HG03045 (cell line): Measurements from ENCODE around the gene PTPRN2.

Source experiments
- ATAC-seq: cut with Tn5 transposase; IDR thresholded peaks from one replicate; pipeline ENCODE4 v1.9.1; 2021; ENCODE audit warnings: mild to moderate bottlenecking, moderate library complexity; ENCODE audit not compliant: unreplicated experiment

Gene PTPRN2

DNA sequence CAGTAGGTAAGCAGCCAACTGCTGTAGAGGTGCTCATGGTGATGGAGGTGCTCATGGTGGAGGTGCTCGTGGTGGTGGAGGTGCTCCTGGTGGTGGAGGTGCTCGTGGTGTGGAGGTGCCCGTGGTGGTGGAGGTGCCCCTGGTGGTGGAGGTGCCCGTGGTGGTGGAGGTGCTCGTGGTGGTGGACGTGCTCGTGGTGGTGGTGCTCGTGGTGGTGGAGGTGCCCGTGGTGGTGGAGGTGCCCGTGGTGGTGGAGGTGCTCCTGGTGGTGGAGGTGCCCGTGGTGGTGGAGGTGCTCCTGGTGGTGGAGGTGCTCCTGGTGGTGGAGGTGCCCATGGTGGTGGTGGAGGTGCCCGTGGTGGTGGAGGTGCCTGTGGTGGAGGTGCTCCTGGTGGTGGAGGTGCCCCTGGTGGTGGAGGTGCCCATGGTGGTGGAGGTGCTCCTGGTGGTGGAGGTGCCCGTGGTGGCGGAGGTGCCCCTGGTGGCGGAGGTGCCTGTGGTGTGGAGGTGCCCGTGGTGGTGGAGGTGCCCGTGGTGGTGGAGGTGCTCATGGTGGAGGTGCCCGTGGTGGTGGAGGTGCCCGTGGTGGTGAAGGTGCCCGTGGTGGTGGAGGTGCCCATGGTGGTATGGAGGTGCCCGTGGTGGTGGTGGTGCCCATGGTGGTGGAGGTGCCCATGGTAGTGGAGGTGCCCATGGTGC is 517.3 kb downstream of the PTPRN2 start:
- no peak for ATAC-seq

- no peak for ATAC-seq
Measured at GRCh38 chr7:158068853-158069252, 518.8 kb downstream of the PTPRN2 start.

GRCh38 chr7:158067931-158068482 is 519.6 kb downstream of the PTPRN2 start:
- ATAC-seq: no peak

DNA sequence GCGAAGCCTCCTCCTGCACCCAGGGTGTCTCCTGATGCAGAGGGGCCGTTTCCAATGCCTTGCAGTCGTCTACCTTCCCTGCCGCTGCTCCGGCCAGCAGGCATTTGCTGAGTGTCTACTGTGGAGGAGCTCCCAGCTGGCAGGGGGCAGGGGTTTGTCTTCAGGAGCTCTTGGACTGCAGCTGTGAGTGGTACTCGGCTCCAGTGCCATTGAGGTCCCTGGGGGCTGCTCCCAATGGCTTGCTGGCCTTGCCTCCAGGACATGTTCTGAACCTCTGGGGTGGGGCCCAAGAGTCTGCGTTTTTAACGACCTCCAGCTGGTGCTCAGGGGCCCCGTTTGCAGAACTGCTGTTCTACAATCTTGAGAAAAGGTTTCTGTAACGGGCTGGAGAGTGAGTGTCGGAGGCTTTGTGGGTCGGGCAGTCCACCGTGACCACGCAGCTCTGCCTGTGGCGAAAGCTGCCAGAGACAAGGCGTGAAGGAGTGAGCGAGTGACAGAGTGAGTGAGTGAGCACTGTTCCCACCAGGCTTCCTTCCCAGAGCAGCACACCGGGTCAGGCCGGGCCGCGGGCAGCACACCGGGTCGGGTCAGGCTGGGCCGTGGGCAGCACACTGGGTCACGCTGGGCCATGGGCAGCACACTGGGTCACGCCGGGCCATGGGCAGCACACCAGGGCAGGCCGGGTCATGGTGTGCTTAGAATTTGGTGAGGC is 520.2 kb downstream of the PTPRN2 start:
- ATAC-seq: no peak

DNA sequence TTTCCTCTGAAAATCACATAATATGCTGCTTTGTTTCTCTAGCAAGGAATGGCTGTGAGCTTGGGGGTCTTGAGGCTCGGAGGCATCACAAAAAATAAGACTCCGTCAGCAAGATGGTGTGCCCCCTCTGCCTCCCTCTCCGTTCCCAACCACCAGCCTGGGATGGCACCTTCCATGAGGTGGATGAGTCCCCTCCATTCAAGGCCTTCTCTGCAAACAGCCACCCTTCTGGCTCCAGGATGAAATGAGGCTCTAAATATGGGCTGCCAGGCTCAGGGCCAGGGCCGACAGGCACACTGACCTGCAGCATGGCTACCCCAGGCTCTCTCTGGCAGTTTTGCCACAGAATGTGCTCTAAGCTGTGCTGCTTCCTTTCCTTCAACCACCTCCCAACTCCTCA is 521.5 kb downstream of the PTPRN2 start:
- ATAC-seq: no peak

GRCh38 chr7:158065340-158065739 is 522.3 kb downstream of the PTPRN2 start:
- ATAC-seq: no peak

DNA sequence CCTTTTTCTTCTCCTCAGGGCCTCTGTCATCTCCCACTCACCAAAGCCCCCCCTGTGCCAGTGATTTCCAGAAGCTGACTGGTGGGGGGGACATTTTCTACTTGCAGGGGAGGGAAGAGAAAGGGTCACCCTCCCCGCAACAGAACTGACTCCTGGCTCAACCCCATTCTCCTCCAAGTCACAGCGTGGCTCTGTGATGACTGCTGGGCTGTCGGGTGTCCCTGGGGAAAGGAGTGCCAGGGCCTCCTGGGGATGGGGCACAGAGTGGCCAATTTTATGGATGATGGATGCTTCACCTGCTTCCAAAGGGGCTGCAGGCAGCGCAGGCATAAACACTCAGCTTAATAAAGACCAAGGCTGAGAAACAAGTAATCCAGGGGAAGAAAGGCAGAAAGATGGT is 523.0 kb downstream of the PTPRN2 start:
- ATAC-seq: no peak

DNA sequence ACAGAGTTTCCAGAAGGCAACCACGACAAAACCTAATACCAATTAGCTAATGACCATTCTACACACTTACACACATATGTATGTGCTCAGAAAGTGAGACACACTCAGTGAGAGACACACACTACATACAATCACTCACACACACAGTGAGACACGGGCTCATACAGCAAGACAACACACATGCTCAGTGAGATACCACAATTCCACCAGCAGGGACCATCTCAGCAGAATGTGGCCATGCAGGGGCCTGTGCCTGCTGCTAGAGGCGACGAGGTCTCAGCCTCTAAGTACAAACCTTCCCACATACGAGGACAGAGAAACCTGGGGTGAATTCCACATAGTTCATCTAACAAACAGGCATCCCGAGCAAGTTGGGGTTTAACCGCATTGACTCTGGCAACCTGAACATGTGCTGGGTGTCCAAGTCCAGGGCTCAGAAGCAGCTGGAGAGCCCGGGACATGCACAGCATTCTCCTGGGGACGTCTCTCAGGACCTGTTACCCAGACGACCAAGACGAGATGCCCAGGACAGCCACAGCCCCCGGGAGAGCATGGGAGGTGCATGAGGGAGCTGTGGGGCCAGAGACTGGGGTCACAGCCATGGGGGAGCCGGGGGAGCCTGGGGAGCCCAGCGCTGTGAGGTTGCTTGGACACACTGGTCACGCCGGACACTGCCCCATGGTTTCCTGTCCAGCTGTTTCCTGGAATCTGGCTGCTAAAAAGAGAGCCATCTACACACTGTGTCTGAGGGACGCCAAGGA is 523.6 kb downstream of the PTPRN2 start:
- ATAC-seq: no peak

DNA sequence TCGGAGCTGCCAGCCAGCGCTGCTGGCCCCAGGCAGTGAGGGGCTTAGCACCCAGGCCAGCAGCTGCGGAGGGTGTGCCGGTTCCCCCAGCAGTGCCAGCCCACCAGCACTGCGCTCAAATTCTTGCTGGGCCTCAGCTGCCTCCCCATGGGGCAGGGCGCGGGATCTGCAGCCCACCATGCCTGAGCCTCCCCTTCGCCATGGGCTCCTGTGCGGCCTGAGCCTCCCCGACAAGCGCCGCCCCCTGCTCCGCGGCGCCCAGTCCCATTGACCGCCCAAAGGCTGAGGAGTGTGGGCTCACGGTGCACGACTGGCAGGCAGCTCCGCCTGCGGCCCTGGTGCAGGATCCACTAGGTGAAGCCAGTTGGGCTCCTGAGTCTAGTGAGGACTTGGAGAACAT is 525.0 kb downstream of the PTPRN2 start:
- ATAC-seq: no peak

DNA sequence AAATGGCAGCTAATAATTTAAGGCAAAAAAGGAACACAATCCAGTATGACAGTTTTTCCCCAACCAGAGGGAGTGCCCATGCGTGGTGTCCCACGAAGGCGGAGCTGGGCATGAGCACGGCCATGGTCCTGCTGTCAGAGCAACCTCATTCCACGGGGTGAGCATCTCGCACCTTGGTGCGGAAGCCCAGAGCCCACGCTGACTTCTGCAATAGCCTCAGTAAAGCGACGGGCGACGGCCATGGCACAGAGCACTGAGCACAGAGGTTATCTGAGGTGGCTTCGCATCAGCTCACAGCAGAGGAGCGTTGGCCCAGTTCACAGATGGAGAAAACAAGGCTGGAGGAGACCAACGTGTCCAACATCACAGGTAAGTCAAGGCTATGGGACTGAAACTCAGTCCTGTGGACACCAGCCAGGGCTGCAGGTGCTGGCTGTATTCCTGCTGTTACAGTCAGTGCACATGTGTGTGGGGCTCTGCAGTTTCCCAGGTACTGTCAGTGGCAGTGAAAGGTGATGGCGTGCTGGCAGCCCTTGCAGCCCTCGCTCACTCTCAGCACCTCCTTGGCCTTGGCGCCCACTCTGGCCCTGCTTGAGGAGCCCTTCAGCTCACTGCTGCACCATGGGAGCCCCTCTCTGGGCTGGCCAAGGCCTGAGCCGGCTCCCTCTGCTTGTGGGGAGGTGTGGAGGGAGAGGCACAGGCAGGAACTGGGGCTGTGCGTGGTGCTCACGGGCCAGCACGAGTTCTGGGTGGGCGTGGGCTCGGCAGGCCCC is 525.6 kb downstream of the PTPRN2 start:
- no peak for ATAC-seq

- no peak for ATAC-seq
Measured at GRCh38 chr7:158061026-158061630, 526.5 kb downstream of the PTPRN2 start.

DNA sequence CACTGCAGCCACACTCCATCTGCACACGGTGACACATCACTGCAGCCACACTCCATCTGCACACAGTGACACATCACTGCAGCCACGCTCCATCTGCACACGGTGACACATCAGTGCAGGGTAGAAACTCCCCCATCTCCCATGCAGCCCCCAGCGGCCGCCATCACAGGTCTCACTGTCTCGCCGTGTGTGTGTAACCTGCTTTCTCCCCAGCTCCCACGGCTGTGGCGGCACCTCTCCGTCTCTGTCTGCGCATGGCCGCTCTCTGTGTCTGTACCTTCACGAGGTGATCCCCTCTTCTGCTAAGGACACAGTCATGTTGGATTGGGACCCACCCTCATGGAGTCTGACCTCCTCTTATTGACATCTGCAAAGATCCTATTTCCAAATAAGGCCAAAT is 527.4 kb downstream of the PTPRN2 start:
- no peak for ATAC-seq

DNA sequence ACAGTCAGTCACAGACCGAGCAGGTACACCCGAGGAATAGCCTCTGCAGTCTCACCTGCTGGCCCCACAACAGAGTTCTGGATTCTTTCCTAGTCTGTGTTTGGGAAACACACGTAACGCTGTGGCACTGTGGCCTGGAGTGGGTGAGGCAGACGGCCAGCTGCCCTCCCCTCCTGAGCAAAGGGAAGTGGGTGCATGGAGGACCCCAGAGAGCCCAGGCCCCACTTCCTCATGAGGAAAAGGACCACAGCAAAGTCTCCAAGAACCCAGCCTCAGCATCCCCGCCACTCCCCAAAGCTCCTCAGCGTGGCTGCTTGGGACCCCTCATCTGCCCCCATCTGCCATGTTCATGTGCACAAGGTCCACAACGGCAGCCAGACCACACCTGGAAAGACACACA is 530.2 kb downstream of the PTPRN2 start:
- no peak for ATAC-seq

GRCh38 chr7:158056761-158057160 is 530.9 kb downstream of the PTPRN2 start:
- no peak for ATAC-seq

DNA sequence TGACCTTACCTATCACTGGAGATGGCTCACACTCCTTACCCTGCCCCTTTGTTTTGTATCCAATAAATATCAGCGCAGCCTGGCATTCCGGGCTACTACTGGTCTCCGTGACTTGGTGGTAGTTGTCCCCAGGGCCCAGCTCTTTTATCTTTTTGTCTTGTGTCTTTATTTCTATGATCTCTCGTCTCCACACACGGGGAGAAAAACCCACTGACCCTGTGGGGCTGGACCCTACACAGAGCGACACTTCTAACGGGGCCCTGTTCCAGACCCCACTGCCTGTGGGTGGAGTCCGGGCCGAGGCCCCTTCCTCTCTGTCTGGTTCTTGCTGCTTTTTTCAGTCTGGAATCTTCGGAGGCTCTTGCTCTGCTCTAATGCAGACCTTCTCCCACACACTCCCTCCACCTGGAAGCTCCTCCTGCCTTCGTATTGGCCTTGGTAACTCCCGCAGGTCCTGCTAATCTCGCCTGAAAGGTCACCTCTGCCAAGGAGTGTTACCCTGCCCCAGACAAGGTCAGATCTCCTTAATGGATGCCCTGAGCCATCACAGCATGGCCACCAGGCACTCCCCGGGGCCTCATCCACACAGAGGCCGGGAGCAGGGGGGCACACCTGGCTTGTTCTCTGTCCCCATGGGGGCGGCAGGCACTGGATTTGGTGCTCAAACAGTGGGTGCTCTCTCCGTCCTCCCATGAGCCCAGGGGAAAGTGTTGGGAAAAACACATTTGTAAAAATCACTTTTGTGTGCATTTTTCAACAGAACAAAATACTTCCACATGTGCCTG is 531.7 kb downstream of the PTPRN2 start:
- ATAC-seq: no peak

- no peak for ATAC-seq
Measured at GRCh38 chr7:158054611-158055010, 533.0 kb downstream of the PTPRN2 start.

GRCh38 chr7:158054081-158054480 is 533.5 kb downstream of the PTPRN2 start:
- no peak for ATAC-seq

DNA sequence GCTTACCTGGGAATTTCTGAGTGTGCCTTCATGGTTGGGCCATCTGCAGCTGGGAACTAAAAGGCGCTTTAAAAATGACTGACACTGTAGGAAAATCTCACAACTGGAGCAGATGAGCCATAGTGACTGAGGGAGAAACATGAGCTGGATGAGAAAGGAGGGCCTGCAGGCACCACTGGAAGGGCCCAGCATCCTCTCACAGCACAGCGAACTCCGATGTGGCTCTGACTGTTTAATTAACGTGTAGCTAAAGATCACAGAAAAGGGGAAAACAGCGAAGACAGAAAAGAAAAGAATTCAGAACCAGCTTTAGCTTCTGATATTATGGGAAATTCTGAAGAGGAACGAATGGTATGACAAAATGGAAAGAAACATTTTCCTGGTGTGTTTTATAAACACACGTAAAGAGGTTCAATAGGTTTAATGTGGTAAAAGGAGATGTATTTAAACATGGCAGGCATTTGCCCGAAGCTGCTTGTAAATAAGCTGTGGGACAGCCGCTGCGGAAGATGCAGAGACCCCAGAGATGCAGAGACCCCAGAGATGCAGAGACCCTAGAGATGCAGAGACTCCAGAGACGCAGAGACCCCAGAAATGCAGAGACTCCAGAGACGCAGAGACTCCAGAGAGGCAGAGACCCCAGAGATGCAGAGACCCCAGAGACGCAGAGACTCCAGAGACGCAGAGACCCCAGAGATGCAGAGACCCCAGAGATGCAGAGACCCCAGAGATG is 534.3 kb downstream of the PTPRN2 start:
- no peak for ATAC-seq
